ENCODE results near the gene KNDC1. TPM values are rescaled to one million over a fixed set of nuclear protein-coding genes. Genes with fewer than 3 reads are reported as not detected.
"Not testable (repeated sequence)": the region's sequence is repeated elsewhere in the genome, so short reads cannot be mapped to it uniquely, and the experiment has no call there.

The KNDC1 gene
- total RNA-seq, 1 donor from 2014 or later: 0.12 TPM

GRCh38 chr10:133257489-133258065 lies 97.6 kb downstream of the KNDC1 start:
- intact Hi-C loops (cut with micrococcal nuclease): loop anchor here (2.0 to 5.0 kb wide), 3 partner anchors 17 to 927 kb away; no protein-coding TSS in a partner anchor

- intact Hi-C loops (cut with micrococcal nuclease): loop anchor here (2.0 to 5.0 kb wide), 3 partner anchors 17 to 927 kb away; no protein-coding TSS in a partner anchor
Observed at GRCh38 chr10:133258066-133258817, 98.2 kb downstream of the KNDC1 start.

- intact Hi-C loops (cut with micrococcal nuclease): loop anchor here (1.0 to 5.0 kb wide), 4 partner anchors 16 to 928 kb away; no protein-coding TSS in a partner anchor
Observed at GRCh38 chr10:133258818-133259601, 99.0 kb downstream of the KNDC1 start.

GRCh38 chr10:133259602-133259989 lies 99.6 kb downstream of the KNDC1 start:
- intact Hi-C loops (cut with micrococcal nuclease): loop anchor here (1.0 to 5.0 kb wide), 4 partner anchors 15 to 929 kb away; no protein-coding TSS in a partner anchor

GRCh38 chr10:133260895-133261725 lies 101.1 kb downstream of the KNDC1 start:
- intact Hi-C loops (cut with micrococcal nuclease): loop anchor here (2.0 to 5.0 kb wide), 2 partner anchors 809 to 1102 kb away; no protein-coding TSS in a partner anchor

GRCh38 chr10:133261726-133262325 lies 101.8 kb downstream of the KNDC1 start:
- intact Hi-C loops (cut with micrococcal nuclease): loop anchor here (1.0 to 5.0 kb wide), 7 partner anchors 13 to 1103 kb away; partner anchors contain the start of genes ECHS1, FUOM and INPP5A

GRCh38 chr10:133262696-133263095 lies 102.7 kb downstream of the KNDC1 start:
- intact Hi-C loops (cut with micrococcal nuclease): loop anchor here (1.0 to 5.0 kb wide), 6 partner anchors 13 to 810 kb away; partner anchors contain the start of genes ECHS1, FUOM and INPP5A

GRCh38 chr10:133263674-133264073 lies 103.7 kb downstream of the KNDC1 start:
- intact Hi-C loops (cut with micrococcal nuclease): loop anchor here (5.0 kb wide), 1 partner anchor 811 kb away; no protein-coding TSS in a partner anchor

- intact Hi-C loops (cut with micrococcal nuclease): loop anchor here (5.0 kb wide), 1 partner anchor 812 kb away; no protein-coding TSS in a partner anchor
Observed at GRCh38 chr10:133264461-133264860, 104.4 kb downstream of the KNDC1 start.

- intact Hi-C loops (cut with micrococcal nuclease): not testable (repeated sequence)
Observed at GRCh38 chr10:133265052-133265451, 105.0 kb downstream of the KNDC1 start.

- intact Hi-C loops (cut with micrococcal nuclease): no loop called here
Observed at GRCh38 chr10:133266056-133266795, 106.2 kb downstream of the KNDC1 start.

GRCh38 chr10:133267293-133267692 lies 107.3 kb downstream of the KNDC1 start:
- intact Hi-C loops (cut with micrococcal nuclease): no loop called here

GRCh38 chr10:133267829-133268228 lies 107.8 kb downstream of the KNDC1 start:
- intact Hi-C loops (cut with micrococcal nuclease): no loop called here

GRCh38 chr10:133268532-133268931 lies 108.5 kb downstream of the KNDC1 start:
- intact Hi-C loops (cut with micrococcal nuclease): no loop called here

- intact Hi-C loops (cut with micrococcal nuclease): no loop called here
Observed at GRCh38 chr10:133269367-133269766, 109.3 kb downstream of the KNDC1 start.

- intact Hi-C loops (cut with micrococcal nuclease): loop anchor here (10.0 kb wide), 1 partner anchor 305 kb away; no protein-coding TSS in a partner anchor
Observed at GRCh38 chr10:133270204-133270603, 110.2 kb downstream of the KNDC1 start.

- intact Hi-C loops (cut with micrococcal nuclease): loop anchor here (10.0 kb wide), 1 partner anchor 306 kb away; no protein-coding TSS in a partner anchor
Observed at GRCh38 chr10:133270773-133271297, 110.8 kb downstream of the KNDC1 start.

GRCh38 chr10:133271521-133272300 lies 111.7 kb downstream of the KNDC1 start:
- intact Hi-C loops (cut with micrococcal nuclease): loop anchor here (10.0 kb wide), 1 partner anchor 307 kb away; no protein-coding TSS in a partner anchor
